Heart right ventricle (tissue), 16 donors: ENCODE results near the gene LPP. TPM values are rescaled to one million over a fixed set of nuclear protein-coding genes. Genes with fewer than 3 reads are reported as not detected.
A peak's percentile ranks its signal among the peaks of the same experiment; 100 is the strongest.

Experiments
- ATAC-seq, 8 donors: fragments of 200-7000 bp; cut with Tn5 transposase; one replicate each; pipeline ENCODE4 v1.9.1; 2020; ENCODE audit warnings: mild to moderate bottlenecking in 8 of 8, moderate library complexity in 8 of 8, moderate number of reproducible peaks in 1 of 8
- DNase-seq, 2 donors: peaks; one replicate each; pipeline ENCODE4 v3.0.0-alpha.2; 2020
- H3K27ac ChIP-seq, 10 donors: fragments of 200-600 bp; sonication (generic) in 2 of 10; one replicate each; pipeline versions ENCODE4 v1.5.0 to v1.8.0; 2020 to 2022; ENCODE audit warnings: mild to moderate bottlenecking in 3 of 10
- H3K27me3 ChIP-seq, 7 donors: fragments of 200-600 bp; one replicate each; pipeline ENCODE4 v1.8.0; 2021 to 2022; ENCODE audit warnings: mild to moderate bottlenecking in 2 of 7
- H3K36me3 ChIP-seq, 9 donors: fragments of 200-600 bp; sonication (generic) in 1 of 9; one replicate each; pipeline versions ENCODE4 v1.5.0 to v1.8.0; 2020 to 2022; ENCODE audit warnings: mild to moderate bottlenecking in 2 of 9
- H3K4me1 ChIP-seq, 9 donors: fragments of 200-600 bp; sonication (generic) in 1 of 9; one replicate each; pipeline versions ENCODE4 v1.5.0 to v1.8.0; 2020 to 2022; ENCODE audit warnings: mild to moderate bottlenecking in 4 of 9
- H3K4me3 ChIP-seq, 10 donors: fragments of 200-600 bp; sonication (generic) in 2 of 10; one replicate each; pipeline versions ENCODE4 v1.5.0 to v1.8.0; 2020 to 2022; ENCODE audit warnings: mild to moderate bottlenecking in 7 of 10, moderate library complexity in 2 of 10
- H3K9me3 ChIP-seq, 11 donors: fragments of 200-600 bp in 10 of 11; sonication (generic) in 2 of 11; one replicate each; pipeline versions ENCODE4 v1.5.0 to v1.8.0; 2013 to 2022; ENCODE audit warnings: mild to moderate bottlenecking in 2 of 11, control low read depth in 1 of 11, moderate library complexity in 1 of 11
- WGBS, 2 donors: extraction: QIAGEN DNeasy Blood & Tissue Kit; methylation state at CpG; one replicate each; pipeline ENCODE4 v1.1.7; 2013; ENCODE audit warnings: inconsistent platforms in 1 of 2; 5-methylcytosine and 5-hydroxymethylcytosine counted together
- intact Hi-C, 10 donors: fragments of 100-400 bp; cut with DNase I; formaldehyde crosslinking; loops; one replicate each; pipeline versions ENCODE4 v1.11.1 to v1.14.2; 2022
- polyA plus RNA-seq, 2 donors: library from polyadenylated mRNA; stranded (reverse); fragments of 200-250 nt; gene quantifications; one replicate each; pipeline ENCODE4 v1.2.3, GENCODE V29; 2013
- total RNA-seq, 10 donors: library from RNA; stranded (reverse); fragmentation: NEBNext Ultra II Directional in 3 of 10; extraction: Animal tissue kit (Norgen Biotek cat#: 25700) in 3 of 10; gene quantifications; one replicate each; pipeline versions ENCODE4 v1.2.1 to v1.2.4, GENCODE V29; 2021 to 2023
- TF ChIP-seq, protein P1 (sequence below), 9 donors: fragments of 200-600 bp; sonication (generic) in 2 of 9; IDR thresholded peaks; one replicate each; pipeline versions ENCODE4 v1.5.0 to v1.8.0; 2021 to 2022; ENCODE audit warnings: antibody characterized with exemption in 9 of 9, mild to moderate bottlenecking in 5 of 9, moderate library complexity in 1 of 9
- donor health status: Arrhythmogenic right ventricular cardiomyopathy.
- donor health status: ischemic (EF 13 %, LVEDD 7.1; RV severe dilation, severe dysfunction).
- donor health status: healthy with polysubstance abuse.
- donor health status: DM: no; HTN: yes; CAD: no.
- donor health status: DM: no; HTN: no; CAD: no.
- donor health status: ischemic (EF 25% LVEDD 6.9; RV normal size, moderate dysfunction).
- donor health status: ischemic (EF 25% LVEDD 5.7; RV mildly dilated, moderate dysfunction).
- donor health status: healthy.
- donor health status: DM: yes; HTN: yes; CAD: no.
- donor health status: Ischemic cardiomyopathy.
- donor health status: ischemic (EF 35%, LVEDD 5.7; RV mildly dilated, moderate dysfunction).
- donor health status: nonischemic (EF 11% LVEDD 7.7; RV severe dilation, severe dysfunction).
- donor health status: DM: yes; HTN: yes; CAD: no.
- donor health status: PGD.
- donor health status: ischemic (EF 29% LVEDD 5.4; RV normal size, mild dysfunction).
- donor health status: nonischemic (EF 23%, LVEDD 6.1; RV moderate dilation, normal function).

LPP gene
- total and polyA plus RNA-seq, 12 donors = 8.5 to 188 (median 140) TPM

DNA sequence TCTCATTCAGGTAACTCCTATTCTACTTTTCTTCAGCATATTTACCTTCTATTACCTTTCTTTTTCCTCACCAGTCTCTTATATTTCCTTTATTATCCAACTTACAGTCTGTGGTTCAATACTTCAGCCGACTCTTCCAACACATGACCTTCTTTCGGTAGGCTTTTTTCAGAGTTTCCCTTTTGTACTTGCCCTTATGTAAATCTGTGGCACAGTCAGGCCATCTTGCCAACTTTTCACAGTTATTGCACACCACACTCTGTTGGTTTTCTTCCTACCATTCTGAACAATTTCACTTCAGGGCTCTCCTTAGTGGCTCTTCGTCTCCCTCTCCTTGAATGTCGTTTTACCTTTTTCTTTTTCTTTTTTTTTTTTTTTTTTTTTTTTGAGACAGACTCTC is 427.8 kb downstream of the LPP start:
- H3K27ac ChIP-seq = no peak overlapping the region
- WGBS, 2 donors = 67 to 89% methylated on average over 4 of the region's 4 CpGs
- intact Hi-C loops = no loop called here

DNA sequence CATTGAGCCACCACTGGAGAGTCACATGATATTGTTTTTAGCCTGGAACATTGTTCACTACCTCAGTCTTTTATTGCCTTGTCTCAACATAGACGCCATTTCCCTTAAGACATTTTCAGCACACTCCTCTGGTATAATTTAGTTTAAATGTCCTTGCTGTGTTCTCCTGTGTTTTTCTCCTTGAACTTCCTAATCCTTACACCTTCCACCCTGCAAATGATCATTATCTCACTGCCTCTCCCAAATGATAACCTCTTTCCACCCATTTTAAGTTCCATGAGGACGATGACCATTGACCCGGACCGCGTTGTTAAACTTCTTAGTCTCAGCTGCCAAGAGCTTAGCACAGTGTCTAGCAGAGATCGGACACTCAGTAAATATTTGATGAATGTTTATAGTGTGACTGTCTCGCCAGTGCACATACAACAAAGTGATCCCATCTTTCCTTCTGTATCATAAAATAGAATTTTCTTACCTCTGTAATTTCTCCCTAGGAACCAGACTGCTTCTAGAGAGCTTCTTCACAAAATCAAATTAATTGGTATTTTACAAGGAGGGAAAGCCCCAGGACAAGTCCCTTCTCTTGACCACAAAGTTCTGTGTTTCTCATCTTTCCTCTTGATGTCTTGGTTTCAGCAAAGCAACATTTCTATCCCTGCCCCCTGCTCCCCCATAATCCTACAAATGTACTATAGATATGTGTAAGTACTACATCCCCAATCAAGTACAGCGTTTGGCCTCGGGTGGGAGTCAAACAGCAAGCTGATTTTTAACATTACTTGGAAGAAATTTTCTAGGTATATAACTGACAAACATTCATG is 429.6 kb downstream of the LPP start:
- peak overlapping the region in 6 of 10 donors; percentile 11 to 68 (median 29) for H3K27ac ChIP-seq
- no peak for DNase-seq
- H3K4me1 ChIP-seq = peaks cover 2 to 75% (median 24%) of the 10 kb centered on the region in 9 donors
- intact Hi-C loops = no loop called here
- TF ChIP-seq, protein P1, sequence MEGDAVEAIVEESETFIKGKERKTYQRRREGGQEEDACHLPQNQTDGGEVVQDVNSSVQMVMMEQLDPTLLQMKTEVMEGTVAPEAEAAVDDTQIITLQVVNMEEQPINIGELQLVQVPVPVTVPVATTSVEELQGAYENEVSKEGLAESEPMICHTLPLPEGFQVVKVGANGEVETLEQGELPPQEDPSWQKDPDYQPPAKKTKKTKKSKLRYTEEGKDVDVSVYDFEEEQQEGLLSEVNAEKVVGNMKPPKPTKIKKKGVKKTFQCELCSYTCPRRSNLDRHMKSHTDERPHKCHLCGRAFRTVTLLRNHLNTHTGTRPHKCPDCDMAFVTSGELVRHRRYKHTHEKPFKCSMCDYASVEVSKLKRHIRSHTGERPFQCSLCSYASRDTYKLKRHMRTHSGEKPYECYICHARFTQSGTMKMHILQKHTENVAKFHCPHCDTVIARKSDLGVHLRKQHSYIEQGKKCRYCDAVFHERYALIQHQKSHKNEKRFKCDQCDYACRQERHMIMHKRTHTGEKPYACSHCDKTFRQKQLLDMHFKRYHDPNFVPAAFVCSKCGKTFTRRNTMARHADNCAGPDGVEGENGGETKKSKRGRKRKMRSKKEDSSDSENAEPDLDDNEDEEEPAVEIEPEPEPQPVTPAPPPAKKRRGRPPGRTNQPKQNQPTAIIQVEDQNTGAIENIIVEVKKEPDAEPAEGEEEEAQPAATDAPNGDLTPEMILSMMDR (IDR thresholded peaks at IDR 0.05) = no peak
- no peak for ATAC-seq
- H3K9me3 ChIP-seq = no peaks in the 10 kb centered on the region
- 84 to 85% methylated on average over 9 of the region's 9 CpGs for WGBS, 2 donors
- no peak overlapping the region for H3K4me3 ChIP-seq
- H3K27me3 ChIP-seq = no peaks in the 10 kb centered on the region
- H3K36me3 ChIP-seq = no peaks in the 10 kb centered on the region

More for the DNA sequence above, 427.8 kb downstream of the LPP start:
- DNase-seq = no peak
- ATAC-seq = no peak
- H3K27me3 ChIP-seq = no peaks in the 10 kb centered on the region
- H3K36me3 ChIP-seq = no peaks in the 10 kb centered on the region
- no peak overlapping the region for H3K4me3 ChIP-seq
- TF ChIP-seq, protein P1 (IDR thresholded peaks at IDR 0.05) = no peak
- H3K9me3 ChIP-seq = no peaks in the 10 kb centered on the region
- peaks cover 3 to 82% (median 31%) of the 10 kb centered on the region in 9 donors for H3K4me1 ChIP-seq

DNA sequence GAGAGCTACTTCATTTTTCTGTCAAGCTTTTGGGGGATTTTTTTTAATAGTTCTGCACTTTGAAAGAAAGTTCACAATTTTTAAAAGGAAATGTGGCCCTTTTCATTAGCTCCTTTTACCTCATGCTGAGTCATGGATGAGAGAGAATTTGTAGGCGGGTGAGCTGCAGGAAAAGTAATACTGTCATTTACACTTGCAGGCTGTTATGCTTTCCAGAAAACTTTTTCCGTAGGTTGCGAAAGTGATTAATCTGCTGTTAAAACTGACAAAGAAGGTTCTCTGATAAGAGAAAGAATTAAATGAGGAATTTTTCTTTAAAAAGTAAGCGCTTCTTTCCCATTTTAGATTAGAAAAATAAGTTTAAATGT is 430.2 kb downstream of the LPP start:
- Histone ChIP-seq H3K9me3 (no peaks in the 10 kb centered on the region), H3K4me1 (peaks cover 0 to 74% (median 23%) of the 10 kb centered on the region in 9 donors), H3K27ac (peak overlapping the region in 4 of 10 donors; percentile 12 to 68 (median 39)), H3K4me3 (no peak overlapping the region), H3K27me3 (no peaks in the 10 kb centered on the region), H3K36me3 (no peaks in the 10 kb centered on the region)
- WGBS, 2 donors = 64 to 70% methylated on average over 4 of the region's 4 CpGs
- TF ChIP-seq, protein P1 (IDR thresholded peaks at IDR 0.05) = no peak
- peak in 5 of 8 donors; percentile 41 to 68 (median 50) for ATAC-seq
- no peak for DNase-seq
- intact Hi-C loops = no loop called here

DNA sequence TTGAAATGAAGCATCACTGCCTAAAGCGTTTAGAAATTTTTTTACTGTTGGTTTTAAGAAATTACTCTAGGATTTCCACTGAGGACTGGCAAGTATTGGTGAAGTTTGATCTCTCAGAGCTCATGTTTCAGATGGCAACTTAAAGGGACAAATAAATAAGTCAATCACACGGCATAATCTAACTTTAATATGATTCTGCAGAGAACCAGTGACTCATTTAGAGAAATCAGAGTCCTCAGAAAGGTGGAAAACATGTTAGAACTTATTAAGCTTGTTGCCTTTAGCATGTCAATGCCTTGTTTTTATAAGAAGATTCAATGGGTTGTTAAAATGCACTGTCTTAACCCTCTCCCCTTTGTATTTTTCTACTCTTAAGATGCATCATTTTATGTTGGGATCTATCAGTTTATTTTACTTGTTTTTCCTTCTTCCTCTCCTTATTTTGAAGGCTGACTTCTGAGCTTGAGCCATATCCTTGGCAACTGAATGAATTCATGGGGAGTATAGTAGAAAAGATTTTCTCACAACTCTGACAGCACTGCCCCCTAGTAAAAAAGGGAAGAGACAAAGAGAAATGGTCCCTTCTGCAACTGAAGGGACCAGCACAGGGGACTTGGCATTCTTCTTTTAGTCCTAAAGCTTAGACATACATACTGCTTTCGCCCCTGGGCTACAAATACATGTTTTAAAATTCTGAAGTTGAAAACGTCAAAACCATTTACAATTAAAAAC is 431.2 kb downstream of the LPP start:
- no peaks in the 10 kb centered on the region for H3K27me3 ChIP-seq
- no peaks in the 10 kb centered on the region for H3K9me3 ChIP-seq
- peak overlapping the region in 2 of 10 donors; percentile 17 to 72 for H3K27ac ChIP-seq
- 83 to 84% methylated on average over 4 of the region's 4 CpGs for WGBS, 2 donors
- no peak overlapping the region for H3K4me3 ChIP-seq
- TF ChIP-seq, protein P1 (IDR thresholded peaks at IDR 0.05) = peak in 4 of 9 donors; percentile 17 to 25 (median 22)
- ATAC-seq = peak in 1 of 8 donors; percentile 40
- intact Hi-C loops = no loop called here
- H3K4me1 ChIP-seq = peaks cover 0 to 78% (median 20%) of the 10 kb centered on the region in 9 donors
- no peak for DNase-seq
- no peaks in the 10 kb centered on the region for H3K36me3 ChIP-seq
